Skin of body (tissue), 2 donors: ENCODE data around the gene OR1B1. TPM values are rescaled to one million over a fixed set of nuclear protein-coding genes. Genes with fewer than 3 reads are reported as not detected.
"Not testable (repeated sequence)": the region's sequence is repeated elsewhere in the genome, so short reads cannot be mapped to it uniquely, and the experiment has no call there.

Experiments used
- DNase-seq: peaks from one replicate; lab custom pipeline; 2025; lab: John Stamatoyannopoulos, UW
- total RNA-seq: library from RNA; depleted of rRNA; stranded (reverse); fragments of >200 nt; gene quantifications from one replicate; pipeline ENCODE4 v1.2.3, GENCODE V29; 2014

OR1B1 gene
- not detected for total RNA-seq

DNA sequence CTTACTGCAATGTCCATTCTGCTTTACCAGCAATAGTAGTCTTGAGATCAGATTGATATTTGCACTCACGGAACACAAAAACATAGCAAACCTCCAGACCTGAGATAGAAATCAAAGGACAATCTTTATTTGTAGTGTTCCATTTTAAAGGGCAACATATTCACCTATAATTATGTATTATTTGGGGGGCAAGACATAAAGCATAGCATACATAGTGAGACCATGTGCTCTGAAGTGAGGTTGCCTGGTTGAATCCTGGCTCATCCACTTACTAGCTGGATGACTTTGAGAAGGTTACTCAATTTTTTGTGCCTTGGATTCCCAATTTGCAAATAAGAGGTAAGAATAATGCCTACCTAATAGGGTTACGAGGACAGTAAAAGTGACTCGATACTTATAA lies at the start of gene OR1B1:
Gene OR1B1, minus strand, starts transcription at position 101 of the 400 bp plus-strand sequence.
- no peak for DNase-seq

DNA sequence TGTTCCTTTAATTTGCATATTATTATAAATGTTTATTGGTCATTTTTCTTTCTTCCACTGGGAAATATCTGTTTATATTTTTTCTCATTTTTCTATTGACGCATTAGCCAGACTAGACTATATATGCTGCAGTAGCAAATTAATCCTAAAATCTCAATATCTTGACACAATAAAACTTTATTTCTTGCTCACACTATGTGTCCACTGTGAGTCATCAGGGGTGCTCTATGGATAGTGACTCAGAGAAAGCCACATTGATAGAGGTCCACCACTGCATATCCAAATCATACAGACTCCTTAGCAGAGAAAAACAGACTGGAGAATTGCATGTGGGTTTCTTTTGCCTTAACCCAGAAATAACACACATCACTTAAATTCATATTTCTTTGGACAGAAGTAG lies 38.3 kb upstream of the OR1B1 start:
- DNase-seq: no peak

DNA sequence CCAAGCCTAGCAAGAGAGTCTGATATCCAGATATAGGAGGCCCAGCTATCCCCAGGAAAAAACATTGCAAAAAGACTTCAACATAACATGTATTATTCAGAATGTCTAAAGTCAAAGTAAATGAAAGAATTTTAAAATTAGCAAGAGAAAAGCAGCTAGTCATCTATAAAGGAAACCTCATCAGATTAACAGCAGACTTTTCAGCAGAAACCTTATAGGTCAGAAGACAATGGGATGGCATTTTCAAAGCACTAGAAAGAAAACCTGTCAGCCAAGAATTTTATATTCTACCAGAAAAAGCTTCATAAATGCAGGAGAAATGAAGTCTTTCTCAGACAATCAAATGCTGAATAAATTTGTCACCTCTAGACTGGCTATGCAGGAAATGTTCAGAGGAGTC lies 27.4 kb upstream of the OR1B1 start:
- DNase-seq: no peak

DNA sequence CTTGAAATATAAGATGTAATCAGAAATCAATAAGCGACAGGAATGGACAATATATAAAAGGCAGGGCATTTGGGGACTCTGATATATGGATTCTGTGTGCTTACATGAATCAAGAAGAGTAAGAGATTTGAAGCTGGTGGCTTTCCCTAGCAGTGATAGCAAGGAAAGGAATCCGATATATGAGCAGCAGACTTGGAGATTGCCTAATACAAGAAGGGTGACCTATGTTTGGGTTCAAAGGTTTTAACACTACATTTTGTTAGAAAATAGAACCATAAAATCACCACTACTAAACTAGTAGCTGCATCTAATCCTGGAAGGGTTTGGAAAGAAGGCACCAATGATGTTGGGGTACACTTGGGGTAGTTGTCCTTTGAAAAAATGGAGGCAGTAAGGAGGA lies 15.1 kb upstream of the OR1B1 start:
- DNase-seq: no peak

DNA sequence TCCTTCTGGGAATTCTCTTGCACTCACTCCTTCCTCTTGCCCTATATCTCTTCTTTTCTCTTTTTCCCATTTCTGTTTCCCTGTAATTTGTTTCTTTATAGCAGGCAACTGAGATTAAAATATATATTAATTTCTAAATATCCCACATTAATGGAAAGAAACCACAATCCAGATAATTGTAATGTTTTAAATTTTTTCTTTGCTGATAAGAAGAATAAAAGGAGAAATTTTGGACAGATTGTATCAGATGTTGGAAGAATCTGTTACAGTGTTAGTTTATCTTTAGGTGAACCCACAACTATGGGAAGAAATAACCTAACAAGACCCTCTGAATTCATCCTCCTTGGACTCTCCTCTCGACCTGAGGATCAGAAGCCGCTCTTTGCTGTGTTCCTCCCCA lies 4.0 kb upstream of the OR1B1 start, which contains the start of gene OR1L1:
Gene OR1L1, plus strand, starts transcription at position 301 of the 400 bp plus-strand sequence. Its CDS starts 0 bp downstream, at position 301.
- DNase-seq: no peak

DNA sequence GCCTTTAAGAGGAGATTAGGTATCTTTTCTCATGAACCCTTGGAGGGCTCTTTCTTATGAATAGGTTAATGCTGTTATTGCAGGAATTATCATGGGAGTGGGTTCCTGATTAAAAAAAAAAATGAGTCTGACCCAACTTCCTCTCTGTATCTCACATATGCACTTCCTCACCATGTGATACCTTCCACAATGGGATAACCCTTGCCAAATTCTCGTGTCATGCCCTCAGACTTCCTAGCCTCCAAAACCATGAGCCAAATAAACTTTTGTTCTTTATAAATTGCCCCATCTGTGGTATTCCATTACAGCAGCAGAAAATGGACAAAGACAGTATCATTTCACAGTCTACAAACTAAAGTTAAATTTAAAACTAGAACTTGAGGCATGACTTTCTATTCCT lies 1.0 kb downstream of the OR1B1 start:
- DNase-seq: no peak

DNA sequence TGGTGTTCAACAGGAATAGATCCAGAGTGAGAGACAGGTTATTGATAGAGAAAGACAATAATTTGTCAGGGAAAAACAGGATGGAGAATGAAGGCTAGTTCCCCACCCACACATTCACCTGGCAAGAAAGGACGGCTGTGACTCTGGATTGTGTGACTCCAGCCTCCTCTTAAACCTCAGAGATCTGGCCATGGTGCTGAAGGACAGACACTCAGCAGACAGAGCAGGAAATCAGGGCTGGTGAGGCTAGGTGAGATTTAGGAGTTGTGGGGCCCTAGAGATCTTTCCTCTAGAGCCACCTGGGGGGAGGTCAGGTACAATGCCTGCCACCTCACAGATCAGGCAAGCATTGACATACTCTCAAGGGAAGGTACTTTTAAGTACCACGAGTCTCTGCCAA lies 15.2 kb downstream of the OR1B1 start:
- DNase-seq: no peak

DNA sequence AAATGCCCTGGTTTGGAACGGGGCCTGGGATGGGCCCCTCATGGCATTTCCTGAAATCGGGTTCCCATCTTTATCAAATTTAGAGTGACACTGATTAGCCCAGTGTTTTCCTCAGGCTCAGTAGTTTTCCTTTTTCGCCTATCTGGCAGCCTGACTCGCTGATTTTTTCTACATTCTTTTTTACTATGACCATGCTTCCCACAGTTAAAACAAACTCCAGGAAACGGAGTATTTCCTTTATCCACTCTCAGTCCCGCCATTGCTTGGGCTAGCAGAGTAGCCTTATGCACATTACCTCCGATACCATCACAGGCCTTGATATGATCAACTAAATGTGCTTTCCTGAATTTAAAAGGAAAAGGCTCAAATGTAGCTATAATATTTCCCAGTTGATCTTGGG lies 37.4 kb downstream of the OR1B1 start:
- no peak for DNase-seq

DNA sequence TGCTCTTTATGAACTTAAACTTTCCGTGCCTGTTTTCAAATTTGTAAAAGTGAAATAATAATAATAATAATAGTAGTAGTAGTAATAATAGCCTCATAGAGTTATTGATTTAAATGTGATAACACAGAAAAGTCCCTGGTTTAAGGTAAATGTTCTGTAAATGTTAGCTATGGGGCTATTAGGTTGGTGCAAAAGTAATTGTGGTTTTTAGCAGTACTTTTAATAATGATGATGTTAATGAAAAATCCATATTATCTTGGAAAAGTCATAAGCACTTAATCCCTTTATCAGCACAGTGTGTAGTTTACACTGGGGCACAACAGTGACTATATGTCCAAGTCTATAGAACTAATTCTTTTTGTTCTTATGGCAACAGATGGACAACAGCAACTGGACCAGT lies 43.1 kb downstream of the OR1B1 start, which contains the start of gene OR1Q1:
Gene OR1Q1, plus strand, starts transcription at position 377 of the 400 bp plus-strand sequence. Its CDS starts 0 bp downstream, at position 377.
- no peak for DNase-seq

DNA sequence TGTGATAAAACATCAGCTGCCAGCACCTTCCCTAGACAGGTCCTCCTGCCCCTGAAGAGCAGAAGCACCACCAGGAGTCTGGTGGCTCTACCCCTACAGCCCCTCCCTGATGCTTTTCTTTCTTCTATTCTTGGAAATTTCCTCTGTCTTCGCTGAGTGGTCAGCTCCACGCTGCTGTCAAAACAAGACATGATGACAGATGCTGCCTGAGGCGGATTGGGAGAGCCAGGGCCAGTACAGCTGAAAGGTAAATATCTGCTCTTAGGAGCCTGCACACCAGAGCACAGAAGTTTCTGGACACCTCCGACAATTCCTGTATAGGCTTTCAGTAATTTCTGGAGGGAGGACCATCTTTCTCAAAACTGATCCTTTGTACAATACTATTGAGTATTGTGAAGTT lies 47.6 kb downstream of the OR1B1 start:
- no peak for DNase-seq

DNA sequence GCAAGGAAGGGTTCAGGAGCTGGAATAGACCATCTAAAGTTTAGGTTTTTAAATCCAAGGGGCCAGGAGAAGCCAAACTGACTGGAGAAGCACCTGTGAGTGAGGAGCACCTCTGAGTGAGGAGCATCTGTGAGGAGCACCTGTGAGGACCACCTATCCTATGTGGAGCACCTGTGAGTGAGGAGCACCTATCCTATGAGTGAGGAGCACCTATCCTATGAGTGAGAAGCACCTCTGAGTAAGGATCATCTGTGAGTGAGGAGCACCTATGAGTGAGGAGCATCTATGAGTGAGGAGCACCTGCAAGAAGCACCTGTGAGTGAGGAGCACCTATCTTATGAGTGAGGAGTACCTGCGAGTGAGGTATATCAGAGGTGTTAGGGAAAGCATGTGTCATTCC lies 50.8 kb downstream of the OR1B1 start:
- DNase-seq: no peak

DNA sequence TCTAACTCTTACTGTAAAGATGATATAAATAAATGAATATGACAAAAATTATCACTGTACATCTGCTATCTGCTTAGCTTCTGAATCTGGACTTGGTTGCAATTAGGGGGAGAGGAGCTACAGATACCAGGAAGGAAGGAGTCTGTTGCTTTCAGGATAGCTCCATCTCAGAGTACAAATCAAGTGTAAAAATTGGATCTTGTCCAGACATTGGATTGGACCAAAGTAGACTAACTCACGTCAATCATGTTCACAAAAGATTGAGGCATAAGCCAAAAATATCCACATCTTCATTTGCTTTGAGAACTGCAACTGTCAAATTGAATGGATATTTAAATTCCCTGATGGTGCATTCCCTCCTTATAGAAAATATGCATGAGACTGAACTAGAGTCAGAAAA lies 51.7 kb downstream of the OR1B1 start:
- no peak for DNase-seq

DNA sequence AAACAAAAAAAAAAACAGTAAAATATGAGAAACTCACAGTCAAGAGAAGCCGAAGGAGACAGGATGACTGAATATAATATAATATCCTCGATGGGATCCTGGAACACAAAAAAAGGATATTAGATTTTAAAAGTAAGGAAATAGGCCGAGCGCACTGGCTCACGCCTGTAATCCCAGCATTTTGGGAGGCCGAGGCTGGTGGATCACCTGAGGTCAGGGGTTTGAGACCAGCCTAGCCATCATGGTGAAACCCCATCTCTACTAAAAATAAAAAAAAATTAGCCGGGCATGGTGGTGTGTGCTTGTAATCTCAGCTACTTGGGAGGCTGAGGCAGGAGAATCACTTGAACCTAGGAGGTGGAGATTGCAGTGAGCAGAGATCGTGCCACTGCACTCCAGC lies 74.1 kb downstream of the OR1B1 start, which contains the start of gene OR1L8:
Gene OR1L8, minus strand, starts transcription at position 101 of the 400 bp plus-strand sequence. CDS start 14,907 bp downstream, outside the sequence.
- DNase-seq: not testable (repeated sequence)

DNA sequence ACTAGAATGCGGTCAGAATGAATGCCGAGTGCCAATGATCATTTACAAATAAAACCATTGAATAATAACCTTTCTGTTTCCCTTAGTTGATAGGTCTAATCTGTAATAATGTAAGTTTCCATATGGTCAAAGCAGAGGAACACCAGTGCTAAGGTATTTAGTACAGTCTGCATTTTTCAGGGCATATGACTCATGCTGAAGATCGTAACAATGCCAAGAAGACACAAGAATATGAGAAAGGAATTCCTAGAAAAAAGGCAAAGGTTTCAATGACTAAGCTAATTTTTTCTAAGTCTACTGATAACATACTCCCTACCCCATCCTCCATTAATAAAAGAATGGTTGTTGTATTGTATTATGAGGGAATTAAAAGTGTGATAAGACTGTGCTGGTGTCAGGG lies 77.1 kb downstream of the OR1B1 start:
- DNase-seq: no peak

DNA sequence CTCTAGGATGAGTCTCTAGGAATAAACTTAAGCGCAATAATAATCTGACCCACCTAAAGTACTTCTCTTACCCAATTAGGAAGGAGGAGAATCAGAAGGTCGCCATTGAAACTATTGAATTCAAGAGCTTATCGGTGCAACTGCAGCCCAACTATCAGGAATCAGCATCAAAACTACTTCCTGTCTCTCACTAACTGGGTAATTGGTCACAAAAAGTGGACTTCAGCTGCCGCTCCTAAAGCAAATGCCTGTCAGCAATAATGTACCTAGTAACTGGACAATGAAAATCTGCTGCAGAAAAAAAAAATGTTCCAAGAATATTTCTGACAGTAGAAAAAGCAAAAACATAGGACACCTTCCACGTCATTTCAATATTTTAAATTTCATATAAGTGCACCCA lies 77.6 kb downstream of the OR1B1 start:
- no peak for DNase-seq

Other genes starting within 250 kb of the OR1B1 start
- not detected for gene OR1J1, start 179.7 kb downstream of the OR1B1 start, total RNA-seq
- gene OR1J2, start 146.8 kb downstream of the OR1B1 start, total RNA-seq: not detected
- not detected for gene OR1J4, start 138.5 kb downstream of the OR1B1 start, total RNA-seq
- gene OR1N1, start 130.3 kb downstream of the OR1B1 start, total RNA-seq: not detected
- not detected for gene OR1N2, start 104.5 kb downstream of the OR1B1 start, total RNA-seq
- gene OR1L8, start 74.2 kb downstream of the OR1B1 start, total RNA-seq: 0.10 TPM
- not detected for gene OR1Q1, start 42.9 kb downstream of the OR1B1 start, total RNA-seq
- not detected for gene OR1L1, start 4.1 kb upstream of the OR1B1 start, total RNA-seq
- gene OR1L3, start 17.5 kb upstream of the OR1B1 start, total RNA-seq: not detected
- not detected for gene OR1L4, start 66.4 kb upstream of the OR1B1 start, total RNA-seq
- gene OR1L6, start 84.7 kb upstream of the OR1B1 start, total RNA-seq: not detected
- not detected for gene OR5C1, start 131.3 kb upstream of the OR1B1 start, total RNA-seq
- not detected for gene OR1K1, start 142.5 kb upstream of the OR1B1 start, total RNA-seq
- 28.3 TPM for gene PDCL, start 171.0 kb upstream of the OR1B1 start, total RNA-seq
- gene RC3H2, start 247.7 kb upstream of the OR1B1 start, total RNA-seq: 39.3 TPM